Gastroesophageal sphincter (tissue), 4 donors: ENCODE results near the gene SUPT4H1. TPM values are rescaled to one million over a fixed set of nuclear protein-coding genes. Genes with fewer than 3 reads are reported as not detected.

Source experiments
- ATAC-seq: fragments of 150-250 bp; one replicate; pipeline ENCODE4 v1.9.1; 2016; ENCODE audit warnings: mild to moderate bottlenecking, moderate library complexity
- H3K27ac ChIP-seq, 4 donors: fragments of 200-600 bp; sonication (generic) in 3 of 4; 1 replicate in 3 of 4; 2 replicates in 1 of 4; pipeline ENCODE4 v1.5.1; 2016 to 2019
- H3K27me3 ChIP-seq: fragments of 200-600 bp; sonication (generic); one replicate; pipeline ENCODE4 v1.5.1; 2019
- H3K36me3 ChIP-seq, 2 donors: fragments of 200-600 bp; sonication (generic); one replicate each; pipeline ENCODE4 v1.5.1; 2019; ENCODE audit warnings: control low read depth in 1 of 2
- H3K4me1 ChIP-seq, 3 donors: fragments of 200-600 bp; sonication (generic); 1 replicate in 2 of 3; 2 replicates in 1 of 3; pipeline ENCODE4 v1.5.1; 2016 to 2019; ENCODE audit warnings: control low read depth in 2 of 3
- H3K4me3 ChIP-seq, 2 donors: fragments of 200-600 bp; sonication (generic); one replicate each; pipeline ENCODE4 v1.5.1; 2019; ENCODE audit warnings: mild to moderate bottlenecking in 1 of 2, moderate library complexity in 1 of 2
- H3K9me3 ChIP-seq, 3 donors: fragments of 200-600 bp; sonication (generic); one replicate each; pipeline ENCODE4 v1.5.1; 2017 to 2019; ENCODE audit warnings: control low read depth in 2 of 3
- EP300 ChIP-seq: sonication (generic); formaldehyde crosslinking; IDR thresholded peaks from one replicate; pipeline ENCODE4 v1.6.1; 2017; ENCODE audit warnings: antibody characterized with exemption, mild to moderate bottlenecking
- POLR2A ChIP-seq, 2 donors: fragments of 450-650 bp; IDR thresholded peaks; one replicate each; pipeline ENCODE4 v1.6.1; 2017; ENCODE audit warnings: antibody characterized with exemption in 2 of 2, mild to moderate bottlenecking in 2 of 2, moderate library complexity in 1 of 2
- POLR2AphosphoS5 ChIP-seq: sonication (generic); formaldehyde crosslinking; IDR thresholded peaks from one replicate; pipeline ENCODE4 v1.6.1; 2017; ENCODE audit warnings: antibody characterized with exemption
- WGBS, 2 donors: methylation state at CpG; one replicate each; pipeline ENCODE4 v1.1.5; 2018; ENCODE audit warnings: low coverage in 1 of 2; 5-methylcytosine and 5-hydroxymethylcytosine counted together
- total RNA-seq, 4 donors: library from RNA; depleted of rRNA; stranded (reverse); fragments of >200 nt; gene quantifications; one replicate each; pipeline ENCODE4 v1.1.0, GENCODE V29; 2016
- TF ChIP-seq, protein P1 (sequence below), 4 experiments: fragments of 200-600 bp in 2 of 4; fragments of 450-650 bp in 2 of 4; sonication (generic) in 1 of 4; IDR thresholded peaks; one replicate each; pipeline ENCODE4 v1.5.1; 2017 to 2019; ENCODE audit warnings: antibody characterized with exemption in 4 of 4, mild to moderate bottlenecking in 2 of 4, moderate library complexity in 2 of 4

SUPT4H1 gene
- total RNA-seq, 4 donors from 2014 or later = 40.1 to 55.4 (median 45.1) TPM

DNA sequence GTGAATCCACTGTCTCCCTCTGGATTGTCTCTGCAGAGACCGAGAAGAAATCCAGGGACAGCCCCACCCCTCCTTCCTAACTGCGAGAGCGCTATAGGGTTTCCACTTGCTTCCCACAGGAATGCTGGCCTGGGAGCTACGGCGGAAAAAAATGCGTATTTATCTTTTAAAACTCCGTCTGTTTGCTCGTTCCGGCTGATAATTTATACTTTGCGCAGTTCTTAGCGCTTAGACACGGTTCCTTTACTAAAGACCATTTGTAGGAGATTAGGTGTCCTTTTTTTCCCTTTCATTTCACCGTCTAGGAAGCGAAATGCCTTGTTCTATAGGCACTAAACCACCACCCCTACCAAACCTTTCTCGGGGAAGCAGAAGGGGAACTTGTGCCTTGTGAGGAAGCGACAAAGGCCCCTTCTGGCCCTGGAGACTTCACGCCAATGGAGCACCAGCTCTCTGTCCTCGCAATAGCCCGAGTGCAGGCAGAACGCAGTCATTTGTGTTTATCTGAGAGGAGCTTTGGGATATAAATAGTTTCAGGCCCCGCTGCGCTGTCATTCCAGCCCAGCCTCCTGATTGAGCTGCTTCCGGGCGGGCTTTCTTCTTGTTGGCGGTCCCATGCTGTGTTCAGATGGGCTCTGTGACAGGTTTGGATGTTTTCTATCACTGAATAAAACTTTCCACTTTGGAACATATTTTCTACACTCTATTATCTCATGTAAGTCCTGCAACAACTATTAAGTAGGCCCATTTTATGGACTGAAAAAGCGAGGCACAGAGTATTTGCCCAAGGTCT is 791 bp upstream of the SUPT4H1 start:
- Histone ChIP-seq H3K27me3 (no peaks in the 10 kb centered on the region), H3K4me1 (peaks cover 0 to 38% (median 12%) of the 10 kb centered on the region in 3 donors), H3K27ac (peak overlapping the region; percentile 77 to 96 (median 96)), H3K9me3 (no peaks in the 10 kb centered on the region), H3K36me3 (peaks cover 0 to 33% of the 10 kb centered on the region in 2 donors), H3K4me3 (peak overlapping the region; percentile 82 to 89)
- peak; percentile 31 for ATAC-seq
- WGBS, 2 donors = 2 to 6% methylated on average over 10 of the region's 26 CpGs
- TF ChIP-seq POLR2A (IDR thresholded peaks at IDR 0.05) (peak in 1 of 2 donors; percentile 52), POLR2AphosphoS5 (peak; percentile 65), EP300 (no peak)
- TF ChIP-seq, protein P1, sequence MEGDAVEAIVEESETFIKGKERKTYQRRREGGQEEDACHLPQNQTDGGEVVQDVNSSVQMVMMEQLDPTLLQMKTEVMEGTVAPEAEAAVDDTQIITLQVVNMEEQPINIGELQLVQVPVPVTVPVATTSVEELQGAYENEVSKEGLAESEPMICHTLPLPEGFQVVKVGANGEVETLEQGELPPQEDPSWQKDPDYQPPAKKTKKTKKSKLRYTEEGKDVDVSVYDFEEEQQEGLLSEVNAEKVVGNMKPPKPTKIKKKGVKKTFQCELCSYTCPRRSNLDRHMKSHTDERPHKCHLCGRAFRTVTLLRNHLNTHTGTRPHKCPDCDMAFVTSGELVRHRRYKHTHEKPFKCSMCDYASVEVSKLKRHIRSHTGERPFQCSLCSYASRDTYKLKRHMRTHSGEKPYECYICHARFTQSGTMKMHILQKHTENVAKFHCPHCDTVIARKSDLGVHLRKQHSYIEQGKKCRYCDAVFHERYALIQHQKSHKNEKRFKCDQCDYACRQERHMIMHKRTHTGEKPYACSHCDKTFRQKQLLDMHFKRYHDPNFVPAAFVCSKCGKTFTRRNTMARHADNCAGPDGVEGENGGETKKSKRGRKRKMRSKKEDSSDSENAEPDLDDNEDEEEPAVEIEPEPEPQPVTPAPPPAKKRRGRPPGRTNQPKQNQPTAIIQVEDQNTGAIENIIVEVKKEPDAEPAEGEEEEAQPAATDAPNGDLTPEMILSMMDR (IDR thresholded peaks at IDR 0.05) = no peak

DNA sequence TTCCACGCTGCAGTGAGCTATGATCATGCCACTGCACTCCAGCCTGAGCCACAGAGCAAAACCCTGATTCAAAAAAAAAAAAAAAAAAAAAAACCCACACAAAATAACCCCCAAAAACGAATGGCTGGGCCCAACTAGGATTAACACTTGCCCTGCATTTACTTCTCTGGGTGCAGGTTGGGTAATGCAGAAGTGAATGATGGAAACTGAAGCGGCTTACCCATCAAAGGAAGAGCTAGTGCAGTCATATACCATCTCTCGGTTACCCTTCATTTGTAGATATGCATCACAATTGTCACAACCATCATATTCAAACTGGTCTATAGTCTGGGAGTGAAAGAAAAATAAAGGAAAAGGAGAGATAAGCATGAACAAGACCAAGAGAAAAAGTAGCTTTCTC is 819 bp downstream of the SUPT4H1 start:
- Histone ChIP-seq H3K9me3 (no peaks in the 10 kb centered on the region), H3K4me3 (peak overlapping the region; percentile 82 to 89), H3K27me3 (no peaks in the 10 kb centered on the region), H3K27ac (peak overlapping the region in 1 of 4 donors; percentile 96), H3K36me3 (peaks cover 0 to 49% of the 10 kb centered on the region in 2 donors), H3K4me1 (peaks cover 0 to 38% (median 12%) of the 10 kb centered on the region in 3 donors)
- no peak for ATAC-seq
- no peak for TF ChIP-seq EP300
- TF ChIP-seq, protein P1 (IDR thresholded peaks at IDR 0.05) = no peak
- TF ChIP-seq POLR2AphosphoS5 = no peak
- no peak for TF ChIP-seq POLR2A (IDR thresholded peaks at IDR 0.05)
- WGBS, 2 donors = 50 to 51% methylated on average over 3 to 4 of the region's 4 CpGs

DNA sequence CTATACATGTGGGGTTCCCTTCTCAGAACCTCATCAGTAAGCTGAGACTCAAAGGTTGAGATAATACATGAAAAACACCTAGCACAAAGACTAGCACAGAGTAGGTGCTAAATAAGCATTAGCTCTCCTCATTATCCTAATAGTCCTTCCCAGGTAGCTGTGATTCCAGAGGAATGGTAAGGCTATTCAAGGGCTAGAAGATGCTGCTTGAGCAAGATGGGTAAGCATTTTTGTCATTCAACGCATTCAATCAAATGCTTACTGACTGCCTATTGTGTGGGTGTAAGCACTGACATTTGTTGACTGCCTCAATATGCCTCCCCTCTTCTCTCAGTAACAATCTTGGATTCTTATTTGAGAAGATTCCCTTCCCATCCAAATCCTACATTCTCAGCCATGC is 4.0 kb downstream of the SUPT4H1 start:
- Histone ChIP-seq H3K27ac (no peak overlapping the region), H3K9me3 (no peaks in the 10 kb centered on the region), H3K27me3 (no peaks in the 10 kb centered on the region), H3K36me3 (peaks cover 0 to 79% of the 10 kb centered on the region in 2 donors), H3K4me1 (peaks cover 0 to 39% (median 9%) of the 10 kb centered on the region in 3 donors), H3K4me3 (no peak overlapping the region)
- 70 to 83% methylated on average over 1 of the region's 1 CpG for WGBS, 2 donors
- no peak for TF ChIP-seq POLR2AphosphoS5
- TF ChIP-seq POLR2A (IDR thresholded peaks at IDR 0.05) = no peak
- TF ChIP-seq, protein P1 (IDR thresholded peaks at IDR 0.05) = no peak
- TF ChIP-seq EP300 = no peak
- no peak for ATAC-seq

DNA sequence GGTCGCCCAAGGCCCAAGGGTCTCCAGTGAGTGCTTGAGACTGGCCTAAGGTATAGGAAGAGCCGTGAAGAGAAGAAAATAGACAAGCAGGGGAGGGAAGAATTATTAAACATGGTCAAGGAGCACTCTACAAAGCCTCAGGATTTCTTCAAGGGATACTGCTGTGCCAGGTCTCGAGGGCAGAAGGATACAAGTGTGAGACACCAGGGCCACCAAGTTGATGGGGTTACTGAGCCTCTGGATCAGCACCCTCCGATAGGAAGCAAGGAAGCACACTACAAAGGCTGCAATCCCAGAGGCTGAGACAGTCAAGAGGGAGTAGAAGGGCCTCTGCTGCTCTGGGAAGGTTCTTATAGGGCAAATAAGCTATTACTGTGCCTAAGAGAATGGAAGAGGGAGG is 6.5 kb downstream of the SUPT4H1 start:
- 67 to 78% methylated on average over 1 to 4 of the region's 4 CpGs for WGBS, 2 donors
- Histone ChIP-seq H3K27me3 (no peaks in the 10 kb centered on the region), H3K4me3 (no peak overlapping the region), H3K36me3 (peaks cover 0 to 74% of the 10 kb centered on the region in 2 donors), H3K4me1 (peaks cover 0 to 23% (median 0%) of the 10 kb centered on the region in 3 donors), H3K27ac (no peak overlapping the region), H3K9me3 (no peaks in the 10 kb centered on the region)
- TF ChIP-seq POLR2AphosphoS5 (no peak), EP300 (no peak), POLR2A (IDR thresholded peaks at IDR 0.05) (no peak)
- TF ChIP-seq, protein P1 (IDR thresholded peaks at IDR 0.05) = no peak
- ATAC-seq = no peak

DNA sequence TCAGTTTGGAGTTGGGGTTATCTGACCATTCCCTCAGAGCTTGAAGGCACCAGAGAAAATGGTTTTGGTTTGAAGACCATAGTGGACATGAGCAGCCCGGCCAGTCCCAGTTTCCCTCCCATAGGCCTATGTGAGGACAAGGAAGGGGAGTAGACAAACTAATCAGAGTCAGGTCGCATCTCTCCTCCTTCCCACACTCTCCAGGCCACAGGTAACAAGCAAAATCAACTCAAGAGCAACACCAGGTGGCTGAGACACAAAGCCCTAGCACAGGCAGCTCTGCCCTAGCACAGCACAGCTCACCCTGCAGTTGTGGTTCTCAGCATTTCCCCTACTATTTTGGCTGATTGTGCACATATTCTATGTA is 7.2 kb downstream of the SUPT4H1 start:
- Histone ChIP-seq H3K9me3 (no peaks in the 10 kb centered on the region), H3K4me3 (no peak overlapping the region), H3K4me1 (peaks cover 0 to 20% (median 0%) of the 10 kb centered on the region in 3 donors), H3K27ac (no peak overlapping the region), H3K36me3 (peaks cover 0 to 67% of the 10 kb centered on the region in 2 donors), H3K27me3 (no peaks in the 10 kb centered on the region)
- 55% methylated on average over 2 of the region's 2 CpGs; no CpG with 5 or more reads in 1 of the 2 donors for WGBS, 2 donors
- no peak for ATAC-seq
- TF ChIP-seq POLR2AphosphoS5 (no peak), POLR2A (IDR thresholded peaks at IDR 0.05) (no peak), EP300 (no peak)
- TF ChIP-seq, protein P1 (IDR thresholded peaks at IDR 0.05) = no peak
